Thyroid gland (tissue), 4 donors: ENCODE results near the gene CCDC89. TPM values are rescaled to one million over a fixed set of nuclear protein-coding genes. Genes with fewer than 3 reads are reported as not detected.

Source experiments
- DNase-seq, 2 donors: peaks; one replicate each; pipeline ENCODE4 v3.0.0-alpha.2; 2019
- H3K27ac ChIP-seq, 3 donors: fragments of 200-600 bp; sonication (generic); 1 replicate in 2 of 3; 2 replicates in 1 of 3; pipeline ENCODE4 v1.5.1; 2016 to 2019; ENCODE audit warnings: mild to moderate bottlenecking in 1 of 3, moderate library complexity in 1 of 3
- H3K27me3 ChIP-seq: fragments of 200-600 bp; sonication (generic); one replicate; pipeline ENCODE4 v1.5.1; 2019
- H3K36me3 ChIP-seq, 2 donors: fragments of 200-600 bp; sonication (generic); one replicate each; pipeline ENCODE4 v1.5.1; 2016 to 2019
- H3K4me1 ChIP-seq, 2 donors: fragments of 200-600 bp; sonication (generic); one replicate each; pipeline ENCODE4 v1.5.1; 2017 to 2019
- H3K4me3 ChIP-seq, 3 donors: fragments of 200-600 bp; sonication (generic); replicated peaks in 1 of 3; 1 replicate in 2 of 3; 2 replicates in 1 of 3; pipeline ENCODE4 v1.5.1; 2016; ENCODE audit warnings: mild to moderate bottlenecking in 1 of 3
- H3K9me3 ChIP-seq: fragments of 200-600 bp; sonication (generic); one replicate; pipeline ENCODE4 v1.5.1; 2017
- CTCF ChIP-seq, 6 experiments: fragments of 200-600 bp in 3 of 6; fragments of 450-650 bp in 3 of 6; sonication (generic) in 3 of 6; IDR thresholded peaks; one replicate each; pipeline ENCODE4 v1.5.1; 2016 to 2019; ENCODE audit warnings: antibody characterized with exemption in 6 of 6, mild to moderate bottlenecking in 2 of 6, inconsistent platforms in 1 of 6, moderate library complexity in 1 of 6
- POLR2A ChIP-seq, 2 donors: fragments of 450-650 bp; IDR thresholded peaks; one replicate each; pipeline ENCODE4 v1.6.1; 2017; ENCODE audit warnings: antibody characterized with exemption in 2 of 2, mild to moderate bottlenecking in 2 of 2, moderate library complexity in 1 of 2
- WGBS, 2 donors: methylation state at CpG; one replicate each; pipeline ENCODE4 v1.1.5; 2017; 5-methylcytosine and 5-hydroxymethylcytosine counted together
- intact Hi-C: fragments of 100-400 bp; cut with DNase I; formaldehyde crosslinking; loops from one replicate; pipeline ENCODE4 v1.15.1; 2023
- total RNA-seq, 4 donors: library from RNA; depleted of rRNA; stranded (reverse); fragments of >200 nt; gene quantifications; one replicate each; pipeline ENCODE4 v1.2.3, GENCODE V29; 2016

The CCDC89 gene
- total RNA-seq, 4 donors from 2014 or later = 0.33 to 2.2 (median 0.40) TPM; not detected in 1

GRCh38 chr11:85705800-85706199, 19.8 kb upstream of the CCDC89 start:
- H3K36me3 ChIP-seq = no peaks in the 10 kb centered on the region
- TF ChIP-seq CTCF (IDR thresholded peaks at IDR 0.05) (no peak), POLR2A (IDR thresholded peaks at IDR 0.05) (no peak)
- peaks cover 0 to 5% of the 10 kb centered on the region in 2 donors for H3K4me1 ChIP-seq
- no peaks in the 10 kb centered on the region for H3K9me3 ChIP-seq
- no peak for DNase-seq
- no peaks in the 10 kb centered on the region for H3K27me3 ChIP-seq
- intact Hi-C loops = no loop called here
- H3K27ac ChIP-seq = no peak overlapping the region
- H3K4me3 ChIP-seq = no peak overlapping the region

- WGBS, 2 donors = 91 to 94% methylated on average over 3 of the region's 3 CpGs
- TF ChIP-seq CTCF (IDR thresholded peaks at IDR 0.05) (no peak), POLR2A (IDR thresholded peaks at IDR 0.05) (no peak)
- intact Hi-C loops = no loop called here
Measured at GRCh38 chr11:85704967-85705366, 19.0 kb upstream of the CCDC89 start.

GRCh38 chr11:85699957-85700741, 14.2 kb upstream of the CCDC89 start:
- intact Hi-C loops = no loop called here
- H3K9me3 ChIP-seq = no peaks in the 10 kb centered on the region
- H3K27me3 ChIP-seq = no peaks in the 10 kb centered on the region
- H3K4me1 ChIP-seq = no peaks in the 10 kb centered on the region
- WGBS, 2 donors = 83 to 85% methylated on average over 2 of the region's 2 CpGs
- no peak for TF ChIP-seq POLR2A (IDR thresholded peaks at IDR 0.05)
- TF ChIP-seq CTCF (IDR thresholded peaks at IDR 0.05) = no peak
- DNase-seq = no peak
- H3K27ac ChIP-seq = no peak overlapping the region
- no peak overlapping the region for H3K4me3 ChIP-seq
- no peaks in the 10 kb centered on the region for H3K36me3 ChIP-seq

More at GRCh38 chr11:85704967-85705366, 19.0 kb upstream of the CCDC89 start:
- DNase-seq = no peak
- no peaks in the 10 kb centered on the region for H3K9me3 ChIP-seq
- no peak overlapping the region for H3K4me3 ChIP-seq
- H3K27ac ChIP-seq = no peak overlapping the region
- no peaks in the 10 kb centered on the region for H3K27me3 ChIP-seq
- H3K4me1 ChIP-seq = peaks cover 0 to 5% of the 10 kb centered on the region in 2 donors
- H3K36me3 ChIP-seq = no peaks in the 10 kb centered on the region

GRCh38 chr11:85698195-85698594, 12.2 kb upstream of the CCDC89 start:
- no peaks in the 10 kb centered on the region for H3K36me3 ChIP-seq
- no peak overlapping the region for H3K27ac ChIP-seq
- TF ChIP-seq CTCF (IDR thresholded peaks at IDR 0.05) (no peak), POLR2A (IDR thresholded peaks at IDR 0.05) (no peak)
- DNase-seq = no peak
- 83 to 88% methylated on average over 1 of the region's 1 CpG for WGBS, 2 donors
- H3K27me3 ChIP-seq = no peaks in the 10 kb centered on the region
- no peaks in the 10 kb centered on the region for H3K9me3 ChIP-seq
- no peaks in the 10 kb centered on the region for H3K4me1 ChIP-seq
- no peak overlapping the region for H3K4me3 ChIP-seq
- intact Hi-C loops = no loop called here

- Histone ChIP-seq H3K27ac (no peak overlapping the region), H3K9me3 (no peaks in the 10 kb centered on the region), H3K36me3 (no peaks in the 10 kb centered on the region), H3K27me3 (no peaks in the 10 kb centered on the region), H3K4me3 (no peak overlapping the region), H3K4me1 (no peaks in the 10 kb centered on the region)
- intact Hi-C loops = no loop called here
- TF ChIP-seq CTCF (IDR thresholded peaks at IDR 0.05) (no peak), POLR2A (IDR thresholded peaks at IDR 0.05) (no peak)
- no peak for DNase-seq
- 93 to 94% methylated on average over 2 of the region's 2 CpGs for WGBS, 2 donors
Measured at GRCh38 chr11:85697747-85698146, 11.8 kb upstream of the CCDC89 start.
